Stimulated activated CD4-positive, alpha-beta T cell treated with anti-CD3 and anti-CD28 coated beads, Interleukin-4, amount 100 ng/mL, for 48 hours (primary cell): ENCODE results near the gene ZCCHC4.

Experiments used
- DNase-seq, 2 donors: peaks; one replicate each; pipeline ENCODE4 v3.0.0-alpha.2; 2020; ENCODE audit warnings: low read depth in 2 of 2

The ZCCHC4 gene

GRCh38 chr4:25312496-25313200 lies at the start of gene ZCCHC4:
TSS of gene ZCCHC4 (plus strand) at chr4:25312774. CDS start at chr4:25312810, 36 bp downstream.
- peak; percentile 79 to 80 for DNase-seq

- DNase-seq = no peak
Observed at GRCh38 chr4:25271866-25272265, 40.7 kb upstream of the ZCCHC4 start.

GRCh38 chr4:25280210-25280609 lies 32.4 kb upstream of the ZCCHC4 start:
- DNase-seq = no peak

GRCh38 chr4:25283948-25284347 lies 28.6 kb upstream of the ZCCHC4 start:
- DNase-seq = no peak

GRCh38 chr4:25284466-25284865 lies 28.1 kb upstream of the ZCCHC4 start:
- no peak for DNase-seq

GRCh38 chr4:25290490-25291067 lies 22.0 kb upstream of the ZCCHC4 start:
- DNase-seq = no peak

- no peak for DNase-seq
Observed at GRCh38 chr4:25291158-25291733, 21.3 kb upstream of the ZCCHC4 start.

GRCh38 chr4:25297528-25298242 lies 14.9 kb upstream of the ZCCHC4 start:
- DNase-seq = no peak

- no peak for DNase-seq
Observed at GRCh38 chr4:25299476-25300203, 12.9 kb upstream of the ZCCHC4 start.

- no peak for DNase-seq
Observed at GRCh38 chr4:25301471-25301870, 11.1 kb upstream of the ZCCHC4 start.

GRCh38 chr4:25302626-25303025 lies 9.9 kb upstream of the ZCCHC4 start:
- DNase-seq = no peak

GRCh38 chr4:25303578-25303977 lies 9.0 kb upstream of the ZCCHC4 start:
- no peak for DNase-seq

GRCh38 chr4:25306518-25307057 lies 6.0 kb upstream of the ZCCHC4 start:
- no peak for DNase-seq

GRCh38 chr4:25307596-25307995 lies 5.0 kb upstream of the ZCCHC4 start:
- DNase-seq = no peak

- no peak for DNase-seq
Observed at GRCh38 chr4:25308306-25308705, 4.3 kb upstream of the ZCCHC4 start.

GRCh38 chr4:25308761-25309160 lies 3.8 kb upstream of the ZCCHC4 start:
- no peak for DNase-seq

GRCh38 chr4:25310066-25310802 lies 2.3 kb upstream of the ZCCHC4 start:
- DNase-seq = no peak

- no peak for DNase-seq
Observed at GRCh38 chr4:25310803-25311166, 1.8 kb upstream of the ZCCHC4 start.

GRCh38 chr4:25313201-25313895 lies 774 bp downstream of the ZCCHC4 start:
- no peak for DNase-seq

- no peak for DNase-seq
Observed at GRCh38 chr4:25320336-25320735, 7.8 kb downstream of the ZCCHC4 start.
